ENCODE data around the gene BRWD1. TPM values are rescaled to one million over a fixed set of nuclear protein-coding genes. Genes with fewer than 3 reads are reported as not detected.

BRWD1 gene
- total RNA-seq, 1 experiment from 2014 or later: 53.3 TPM

DNA sequence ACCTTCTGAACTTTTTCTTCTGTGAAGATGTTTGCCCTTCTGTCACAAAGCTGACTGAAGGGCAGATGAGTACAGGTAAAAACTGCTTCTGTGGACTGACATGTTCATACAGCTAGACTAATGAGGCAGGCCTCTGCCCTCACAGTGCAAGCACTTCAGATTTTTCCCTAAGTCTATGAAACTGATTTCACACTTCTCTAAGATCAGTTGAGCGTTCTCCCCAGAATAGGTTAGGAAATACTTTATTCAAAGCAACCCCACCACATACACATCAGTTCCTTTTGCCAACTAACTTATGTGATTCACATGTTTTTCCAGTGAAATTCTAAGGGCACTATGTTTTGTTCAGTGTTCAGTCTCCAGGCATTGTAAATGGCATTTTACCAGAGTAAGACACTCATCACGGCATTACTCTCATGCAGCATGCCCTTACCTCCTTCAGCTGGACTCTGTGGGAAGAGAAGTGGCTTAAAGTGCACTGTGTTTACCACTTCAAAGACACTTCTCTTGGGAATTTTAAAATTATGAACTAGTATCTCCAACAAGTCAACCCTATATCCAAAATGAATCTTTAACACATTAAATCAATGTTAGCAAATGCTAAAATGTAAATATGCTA lies 124.8 kb downstream of the BRWD1 start:
- Mint-ChIP-seq H3K9me3 (no peaks in the 10 kb centered on the region), H3K27ac (peak overlapping the region; percentile 41), H3K4me3 (no peak overlapping the region), H3K4me1 (peaks cover 33% of the 10 kb centered on the region), H3K36me3 (no peaks in the 10 kb centered on the region), H3K27me3 (ENCODE audit: low read depth) (no peaks in the 10 kb centered on the region)
- ChIA-PET POLR2A (no interaction called here), CTCF (no interaction called here)
- DNase-seq (ENCODE audit: low spot score) (no peak), ATAC-seq (no peak)
- no peak for TF ChIP-seq ZNF121 (CRISPR knock-in tag; IDR thresholded peaks at IDR 0.05)
- TF ChIP-seq ATF1 (CRISPR knock-in tag; IDR thresholded peaks at IDR 0.05): no peak
- TF ChIP-seq KAT7 (CRISPR knock-in tag; IDR thresholded peaks at IDR 0.05; ENCODE audit: borderline replicate concordance): no peak
- no peak for TF ChIP-seq ZNF671 (CRISPR knock-in tag; IDR thresholded peaks at IDR 0.05)
- TF ChIP-seq, protein P1, sequence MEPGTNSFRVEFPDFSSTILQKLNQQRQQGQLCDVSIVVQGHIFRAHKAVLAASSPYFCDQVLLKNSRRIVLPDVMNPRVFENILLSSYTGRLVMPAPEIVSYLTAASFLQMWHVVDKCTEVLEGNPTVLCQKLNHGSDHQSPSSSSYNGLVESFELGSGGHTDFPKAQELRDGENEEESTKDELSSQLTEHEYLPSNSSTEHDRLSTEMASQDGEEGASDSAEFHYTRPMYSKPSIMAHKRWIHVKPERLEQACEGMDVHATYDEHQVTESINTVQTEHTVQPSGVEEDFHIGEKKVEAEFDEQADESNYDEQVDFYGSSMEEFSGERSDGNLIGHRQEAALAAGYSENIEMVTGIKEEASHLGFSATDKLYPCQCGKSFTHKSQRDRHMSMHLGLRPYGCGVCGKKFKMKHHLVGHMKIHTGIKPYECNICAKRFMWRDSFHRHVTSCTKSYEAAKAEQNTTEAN (CRISPR knock-in tag; IDR thresholded peaks at IDR 0.05): no peak
- TF ChIP-seq TEAD1 (CRISPR knock-in tag; IDR thresholded peaks at IDR 0.05): no peak
- no peak for TF ChIP-seq NR3C1 (CRISPR knock-in tag; conservative IDR thresholded peaks at IDR 0.05; ENCODE audit: low read depth)

DNA sequence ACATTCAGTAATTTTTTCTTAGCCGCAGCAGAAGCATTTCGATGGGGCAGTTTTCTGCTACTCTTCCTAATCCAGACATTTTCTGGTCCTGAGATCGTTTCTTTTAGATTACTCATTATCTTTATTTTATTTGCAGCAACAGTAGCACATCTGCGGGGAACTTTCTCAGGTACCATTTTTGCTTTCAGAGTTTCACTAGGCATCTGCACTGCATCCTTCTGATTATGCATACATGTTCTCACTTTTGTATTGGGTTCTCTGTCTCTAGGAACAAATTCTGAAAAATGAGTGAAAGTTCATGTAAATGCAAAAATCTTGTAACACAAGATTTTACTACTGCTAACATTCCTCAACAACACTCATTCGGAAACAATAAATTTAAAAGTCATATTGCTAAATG lies 126.3 kb downstream of the BRWD1 start:
- ATAC-seq: no peak
- Mint-ChIP-seq H3K4me1 (peaks cover 36% of the 10 kb centered on the region), H3K36me3 (no peaks in the 10 kb centered on the region), H3K27ac (no peak overlapping the region), H3K27me3 (ENCODE audit: low read depth) (no peaks in the 10 kb centered on the region), H3K9me3 (no peaks in the 10 kb centered on the region), H3K4me3 (no peak overlapping the region)
- POLR2A ChIA-PET: no interaction called here
- CTCF ChIA-PET: no interaction called here
- DNase-seq (ENCODE audit: low spot score): no peak
- TF ChIP-seq, protein P2, sequence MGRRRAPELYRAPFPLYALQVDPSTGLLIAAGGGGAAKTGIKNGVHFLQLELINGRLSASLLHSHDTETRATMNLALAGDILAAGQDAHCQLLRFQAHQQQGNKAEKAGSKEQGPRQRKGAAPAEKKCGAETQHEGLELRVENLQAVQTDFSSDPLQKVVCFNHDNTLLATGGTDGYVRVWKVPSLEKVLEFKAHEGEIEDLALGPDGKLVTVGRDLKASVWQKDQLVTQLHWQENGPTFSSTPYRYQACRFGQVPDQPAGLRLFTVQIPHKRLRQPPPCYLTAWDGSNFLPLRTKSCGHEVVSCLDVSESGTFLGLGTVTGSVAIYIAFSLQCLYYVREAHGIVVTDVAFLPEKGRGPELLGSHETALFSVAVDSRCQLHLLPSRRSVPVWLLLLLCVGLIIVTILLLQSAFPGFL (CRISPR knock-in tag; IDR thresholded peaks at IDR 0.05; ENCODE audit: borderline replicate concordance): no peak
- no peak for TF ChIP-seq NFATC4 (CRISPR knock-in tag; IDR thresholded peaks at IDR 0.05)
- no peak for TF ChIP-seq HMGA2 (CRISPR knock-in tag; IDR thresholded peaks at IDR 0.05)
- TF ChIP-seq, protein P3, sequence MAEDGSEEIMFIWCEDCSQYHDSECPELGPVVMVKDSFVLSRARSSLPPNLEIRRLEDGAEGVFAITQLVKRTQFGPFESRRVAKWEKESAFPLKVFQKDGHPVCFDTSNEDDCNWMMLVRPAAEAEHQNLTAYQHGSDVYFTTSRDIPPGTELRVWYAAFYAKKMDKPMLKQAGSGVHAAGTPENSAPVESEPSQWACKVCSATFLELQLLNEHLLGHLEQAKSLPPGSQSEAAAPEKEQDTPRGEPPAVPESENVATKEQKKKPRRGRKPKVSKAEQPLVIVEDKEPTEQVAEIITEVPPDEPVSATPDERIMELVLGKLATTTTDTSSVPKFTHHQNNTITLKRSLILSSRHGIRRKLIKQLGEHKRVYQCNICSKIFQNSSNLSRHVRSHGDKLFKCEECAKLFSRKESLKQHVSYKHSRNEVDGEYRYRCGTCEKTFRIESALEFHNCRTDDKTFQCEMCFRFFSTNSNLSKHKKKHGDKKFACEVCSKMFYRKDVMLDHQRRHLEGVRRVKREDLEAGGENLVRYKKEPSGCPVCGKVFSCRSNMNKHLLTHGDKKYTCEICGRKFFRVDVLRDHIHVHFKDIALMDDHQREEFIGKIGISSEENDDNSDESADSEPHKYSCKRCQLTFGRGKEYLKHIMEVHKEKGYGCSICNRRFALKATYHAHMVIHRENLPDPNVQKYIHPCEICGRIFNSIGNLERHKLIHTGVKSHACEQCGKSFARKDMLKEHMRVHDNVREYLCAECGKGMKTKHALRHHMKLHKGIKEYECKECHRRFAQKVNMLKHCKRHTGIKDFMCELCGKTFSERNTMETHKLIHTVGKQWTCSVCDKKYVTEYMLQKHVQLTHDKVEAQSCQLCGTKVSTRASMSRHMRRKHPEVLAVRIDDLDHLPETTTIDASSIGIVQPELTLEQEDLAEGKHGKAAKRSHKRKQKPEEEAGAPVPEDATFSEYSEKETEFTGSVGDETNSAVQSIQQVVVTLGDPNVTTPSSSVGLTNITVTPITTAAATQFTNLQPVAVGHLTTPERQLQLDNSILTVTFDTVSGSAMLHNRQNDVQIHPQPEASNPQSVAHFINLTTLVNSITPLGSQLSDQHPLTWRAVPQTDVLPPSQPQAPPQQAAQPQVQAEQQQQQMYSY (CRISPR knock-in tag; IDR thresholded peaks at IDR 0.05): no peak
- TF ChIP-seq, protein P4, sequence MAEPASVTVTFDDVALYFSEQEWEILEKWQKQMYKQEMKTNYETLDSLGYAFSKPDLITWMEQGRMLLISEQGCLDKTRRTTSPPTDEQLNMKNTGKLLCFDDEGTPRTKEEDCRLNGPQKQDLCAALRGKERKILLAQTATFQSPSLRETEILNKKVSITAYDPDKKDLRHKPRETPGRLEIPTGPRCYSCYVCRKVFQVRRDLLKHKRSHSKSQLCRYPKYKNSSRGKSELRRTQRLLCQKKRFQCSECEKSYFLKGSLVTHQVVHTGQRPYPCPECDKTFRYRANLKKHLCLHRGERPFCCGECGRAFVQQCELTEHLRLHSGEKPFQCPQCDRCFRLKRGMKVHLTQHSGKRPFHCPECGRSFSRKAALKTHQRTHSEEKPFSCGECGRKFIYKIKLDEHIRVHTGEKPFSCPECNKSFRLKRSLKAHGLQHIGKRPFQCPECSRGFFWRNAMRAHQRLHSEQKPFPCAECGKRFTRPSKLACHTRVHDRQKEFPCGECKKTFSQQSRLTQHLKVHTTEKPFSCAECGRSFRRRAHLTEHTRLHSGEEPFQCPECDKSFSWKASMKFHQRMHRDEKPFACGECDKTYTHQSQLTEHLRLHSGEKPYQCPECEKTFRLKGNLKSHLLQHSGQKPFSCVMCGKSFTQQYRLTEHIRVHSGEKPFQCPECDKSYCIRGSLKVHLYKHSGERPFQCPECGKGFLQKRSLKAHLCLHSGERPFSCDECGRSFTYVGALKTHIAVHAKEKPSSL (CRISPR knock-in tag; conservative IDR thresholded peaks at IDR 0.05): no peak
- TF ChIP-seq, protein P5, sequence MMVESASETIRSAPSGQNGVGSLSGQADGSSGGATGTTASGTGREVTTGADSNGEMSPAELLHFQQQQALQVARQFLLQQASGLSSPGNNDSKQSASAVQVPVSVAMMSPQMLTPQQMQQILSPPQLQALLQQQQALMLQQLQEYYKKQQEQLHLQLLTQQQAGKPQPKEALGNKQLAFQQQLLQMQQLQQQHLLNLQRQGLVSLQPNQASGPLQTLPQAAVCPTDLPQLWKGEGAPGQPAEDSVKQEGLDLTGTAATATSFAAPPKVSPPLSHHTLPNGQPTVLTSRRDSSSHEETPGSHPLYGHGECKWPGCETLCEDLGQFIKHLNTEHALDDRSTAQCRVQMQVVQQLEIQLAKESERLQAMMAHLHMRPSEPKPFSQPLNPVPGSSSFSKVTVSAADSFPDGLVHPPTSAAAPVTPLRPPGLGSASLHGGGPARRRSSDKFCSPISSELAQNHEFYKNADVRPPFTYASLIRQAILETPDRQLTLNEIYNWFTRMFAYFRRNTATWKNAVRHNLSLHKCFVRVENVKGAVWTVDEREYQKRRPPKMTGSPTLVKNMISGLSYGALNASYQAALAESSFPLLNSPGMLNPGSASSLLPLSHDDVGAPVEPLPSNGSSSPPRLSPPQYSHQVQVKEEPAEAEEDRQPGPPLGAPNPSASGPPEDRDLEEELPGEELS (CRISPR knock-in tag; IDR thresholded peaks at IDR 0.05): no peak
- no peak for TF ChIP-seq EMX1 (CRISPR knock-in tag; IDR thresholded peaks at IDR 0.05)
- no peak for TF ChIP-seq ZNF416 (CRISPR knock-in tag; IDR thresholded peaks at IDR 0.05)
- no peak for TF ChIP-seq FOXK1 (CRISPR knock-in tag; IDR thresholded peaks at IDR 0.05)

All from WTC11 (cell line).